PC-3 (cell line): ENCODE results near the gene SHISA6.

Source experiments
- CTCF ChIP-seq: fragments of 300-600 bp; sonication (generic); conservative IDR thresholded peaks from 2 replicates; pipeline ENCODE4 v1.5.1; 2017; ENCODE audit warnings: antibody characterized with exemption, low read depth, mild to moderate bottlenecking, low read length
- EZH2 ChIP-seq: fragments of 300-600 bp; sonication (generic); IDR thresholded peaks from one replicate; pipeline ENCODE4 v1.6.1; 2017; ENCODE audit warnings: antibody characterized with exemption, mild to moderate bottlenecking, low read length; ENCODE audit not compliant: unreplicated experiment
- EZH2phosphoT487 ChIP-seq: fragments of 300-600 bp; sonication (generic); IDR thresholded peaks from 2 replicates; pipeline ENCODE4 v1.6.1; 2018; ENCODE audit warnings: mild to moderate bottlenecking, antibody characterized with exemption, low read length, borderline replicate concordance

DNA sequence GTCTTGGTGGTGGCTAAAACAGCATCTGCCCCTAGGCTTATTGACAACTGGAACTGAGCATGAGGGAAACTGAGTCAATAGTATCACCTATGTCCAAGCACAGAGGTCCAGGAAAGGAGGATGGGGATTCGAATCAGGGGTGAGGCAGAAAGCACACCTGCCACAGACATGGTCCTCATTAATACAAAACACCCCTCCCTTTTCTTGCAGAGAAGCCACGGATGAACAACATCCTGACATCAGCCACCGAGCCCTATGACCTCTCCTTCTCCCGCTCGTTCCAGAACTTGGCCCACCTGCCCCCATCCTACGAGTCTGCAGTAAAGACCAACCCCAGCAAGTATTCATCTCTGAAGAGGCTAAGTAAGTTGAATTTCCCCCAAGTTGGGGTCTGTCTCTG is 314.5 kb downstream of the SHISA6 start:
- TF ChIP-seq CTCF (no peak), EZH2 (no peak), EZH2phosphoT487 (no peak)
